ENCODE data around the gene FOXJ1.

Gene FOXJ1

DNA sequence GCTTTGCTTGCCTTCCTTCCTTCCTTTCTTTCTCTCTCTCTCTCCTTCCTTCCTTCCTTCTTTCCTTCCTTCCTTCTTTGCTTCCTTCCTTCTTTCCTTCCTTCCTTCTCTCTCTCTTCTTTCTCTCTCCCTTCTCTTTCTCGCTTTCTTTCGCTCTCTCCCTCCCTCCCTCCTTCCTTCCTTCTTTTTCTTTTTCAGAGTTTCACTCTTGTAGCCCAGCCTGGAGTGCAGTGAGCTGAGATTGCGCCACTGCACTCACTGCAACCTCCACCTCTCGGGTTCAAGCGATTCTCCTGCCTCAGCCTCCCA, 17.9 kb downstream of the FOXJ1 start:
- FAIRE-seq: no peak

DNA sequence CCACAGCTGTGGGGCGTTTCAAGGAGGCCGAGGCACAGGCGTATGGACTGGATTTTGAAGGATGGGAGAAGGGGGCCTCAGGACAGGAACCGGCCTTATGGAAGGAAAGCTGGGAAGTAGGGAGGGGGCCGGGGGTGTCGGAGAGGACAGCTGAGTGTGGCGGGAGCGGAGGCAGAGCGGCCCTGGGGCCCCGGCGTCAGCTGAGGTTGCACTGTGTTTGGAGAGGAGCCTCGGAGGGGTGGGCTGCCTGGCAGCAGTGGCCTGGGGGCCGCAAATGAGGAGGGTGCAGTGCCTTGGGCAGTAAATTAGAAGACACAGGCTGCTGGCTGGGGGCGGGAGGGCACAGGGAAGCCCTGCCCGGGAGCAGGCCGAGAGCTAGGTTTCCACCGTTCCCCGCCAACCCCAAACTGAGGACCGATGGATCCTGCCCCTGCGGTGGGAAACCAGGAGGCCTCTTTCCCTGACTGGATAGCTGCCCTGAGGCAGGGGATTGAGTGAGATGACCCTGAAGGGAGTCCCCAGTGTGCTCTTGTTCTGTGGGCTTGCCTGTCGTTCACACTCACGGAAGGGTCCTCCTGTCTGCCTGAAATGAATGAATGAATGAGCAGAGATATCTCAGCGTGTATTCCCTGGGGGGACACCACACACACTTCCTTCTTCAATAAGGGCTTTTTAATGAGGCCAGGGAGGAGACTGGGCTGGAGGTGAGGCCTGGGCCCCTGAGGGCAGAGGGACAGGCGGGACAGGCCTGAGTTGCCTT, 18.4 kb downstream of the FOXJ1 start:
- no peak for FAIRE-seq

DNA sequence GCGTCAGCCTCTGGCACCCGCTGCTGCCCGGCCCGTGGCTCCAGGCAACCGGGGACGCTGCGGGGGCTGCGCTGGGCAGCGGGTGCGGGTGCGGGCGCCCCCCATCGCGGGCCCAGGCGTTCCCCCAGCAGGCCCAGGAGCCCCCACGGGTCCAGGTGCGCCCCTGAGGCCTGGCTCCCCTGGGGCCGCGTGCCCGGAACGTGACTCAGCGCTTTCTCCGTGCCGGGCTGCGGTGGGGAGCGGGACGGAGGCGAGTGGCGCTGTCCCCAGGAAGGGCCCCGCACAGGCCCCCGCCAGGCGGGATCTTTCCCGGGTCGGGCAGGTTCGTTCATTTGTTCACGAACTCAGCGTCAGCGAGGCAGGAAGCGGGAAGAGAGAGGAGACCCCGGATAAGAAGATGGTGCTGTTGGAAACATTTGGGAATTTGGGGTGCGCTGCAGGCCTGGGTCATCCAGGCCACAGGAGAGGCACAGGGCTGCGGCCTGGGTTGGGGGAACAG, 19.1 kb downstream of the FOXJ1 start:
- FAIRE-seq: no peak

DNA sequence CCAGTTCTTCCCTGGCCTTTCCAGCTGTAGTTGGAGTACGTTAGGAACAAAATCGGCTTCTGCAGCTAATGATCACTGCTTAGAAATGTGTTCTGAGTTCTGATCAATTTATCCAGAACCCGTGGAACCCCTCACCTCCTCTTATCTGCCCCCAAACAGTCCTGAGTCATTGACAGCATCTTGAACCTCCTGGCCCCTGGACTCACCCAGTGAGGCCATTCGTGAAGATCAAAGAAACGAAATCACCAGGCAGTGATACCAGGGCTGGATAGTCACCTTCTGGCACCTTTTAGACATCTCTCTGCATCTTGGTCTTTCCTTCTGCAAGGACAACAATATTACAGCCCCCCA, 20.4 kb downstream of the FOXJ1 start:
- no peak for FAIRE-seq

DNA sequence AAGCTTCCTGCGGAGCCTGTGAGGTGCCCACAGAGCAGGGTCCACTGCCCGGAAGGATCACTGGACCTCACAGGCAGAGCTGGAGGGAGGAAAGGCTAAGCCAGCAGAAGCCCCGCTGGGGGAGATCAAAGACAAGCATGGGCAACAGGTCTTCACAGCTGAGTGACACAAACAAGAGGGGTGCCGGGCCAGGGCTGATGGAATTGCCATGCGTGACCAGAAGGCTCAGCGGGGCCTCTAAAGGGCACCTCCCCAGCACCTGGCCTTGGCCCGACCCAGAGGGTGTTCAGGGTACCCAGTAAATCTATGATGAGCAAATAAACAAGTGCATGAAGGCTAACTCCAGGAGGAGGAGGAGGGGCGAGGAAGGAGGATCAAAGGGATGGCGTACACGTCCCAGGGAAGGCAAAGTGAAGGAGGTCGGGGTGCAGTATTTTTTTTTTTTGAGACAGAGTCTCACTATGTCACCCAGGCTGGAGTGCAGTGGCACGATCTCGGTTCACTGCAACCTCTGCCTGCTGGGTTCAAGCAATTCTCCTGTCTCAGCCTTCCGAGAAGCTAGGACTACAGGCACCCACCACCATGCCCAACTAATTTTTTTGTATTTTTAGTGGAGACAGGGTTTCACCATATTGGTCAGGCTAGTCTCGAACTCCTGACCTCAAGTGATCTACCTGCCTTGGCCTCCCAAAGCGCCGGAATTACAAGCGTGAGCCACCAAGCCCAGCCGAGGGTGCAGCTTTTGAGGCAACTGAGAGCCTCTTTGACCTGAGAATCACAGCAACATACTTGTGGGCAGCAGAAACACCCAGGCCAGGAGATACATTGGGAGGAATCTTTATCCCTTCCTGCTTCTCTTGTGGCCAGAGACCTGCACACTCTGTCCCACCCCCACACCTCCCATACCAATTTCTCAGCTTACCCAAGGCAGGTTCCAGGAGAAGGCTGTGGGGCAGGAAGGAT, 21.4 kb downstream of the FOXJ1 start:
- no peak for FAIRE-seq

DNA sequence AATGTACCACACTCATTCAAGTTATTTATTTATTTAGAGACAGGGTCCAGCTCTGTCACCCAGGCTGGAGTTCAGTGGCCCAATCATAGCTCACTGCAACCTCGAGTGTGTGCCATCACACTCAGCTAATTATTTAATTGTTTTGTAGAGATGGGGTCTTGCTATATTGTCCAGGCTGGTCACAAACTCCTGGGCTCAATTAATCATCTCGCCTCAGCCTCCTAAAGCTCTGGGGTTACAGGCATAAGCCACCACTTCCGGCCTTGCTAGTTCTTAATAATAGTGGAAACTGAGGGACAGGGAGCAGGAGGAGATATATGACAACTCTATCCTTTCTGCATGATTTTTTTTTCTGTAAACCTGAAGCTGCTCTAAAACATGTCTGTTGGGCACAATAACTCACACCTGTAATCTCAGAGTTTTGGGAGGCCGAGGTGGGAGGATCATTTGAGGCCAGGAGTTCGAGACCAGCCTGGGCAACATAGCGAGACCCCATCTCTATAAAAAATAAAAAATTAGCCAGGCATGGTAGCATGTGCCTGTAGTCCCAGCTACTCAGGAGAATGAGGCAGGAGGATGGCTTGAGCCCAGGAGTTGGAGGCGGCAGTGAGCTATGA, 25.8 kb downstream of the FOXJ1 start:
- no peak for FAIRE-seq

DNA sequence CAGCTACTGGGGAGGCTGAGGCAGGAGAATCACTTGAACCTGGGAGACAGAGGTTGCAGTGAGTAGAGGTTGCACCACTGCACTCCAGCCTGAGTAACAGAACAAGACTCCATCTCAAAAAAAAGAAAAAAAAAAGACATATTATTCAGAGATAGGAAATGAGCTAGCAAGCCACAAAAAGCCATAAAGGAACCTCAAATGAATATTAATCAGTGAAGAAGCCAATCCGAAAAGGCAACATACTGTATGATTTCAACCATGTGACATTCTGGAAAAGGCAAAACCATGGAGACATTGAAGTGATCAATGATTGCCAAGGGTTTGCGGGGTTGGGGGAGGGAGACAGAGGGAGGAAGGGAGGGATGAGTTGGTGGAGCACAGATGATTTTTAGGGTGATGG, 29.1 kb downstream of the FOXJ1 start:
- FAIRE-seq: no peak

DNA sequence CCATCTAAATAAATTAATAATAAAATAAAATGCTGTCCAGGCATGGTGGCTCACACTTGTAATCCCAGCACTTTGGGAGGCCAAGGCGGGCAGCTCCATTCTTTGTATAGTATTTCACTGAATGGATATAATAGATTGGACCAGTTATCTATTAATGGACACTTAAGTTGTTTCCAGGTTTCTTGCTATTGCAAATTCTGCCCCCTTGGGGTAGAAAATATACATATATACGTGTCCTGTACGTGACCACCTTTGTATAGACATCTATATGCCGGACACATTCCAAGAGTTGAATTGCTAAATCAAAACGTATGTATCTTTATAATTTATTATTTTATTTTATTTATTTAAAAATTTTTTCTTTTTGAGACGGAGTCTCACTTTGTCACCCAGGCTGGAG, 33.5 kb downstream of the FOXJ1 start:
- FAIRE-seq: no peak

DNA sequence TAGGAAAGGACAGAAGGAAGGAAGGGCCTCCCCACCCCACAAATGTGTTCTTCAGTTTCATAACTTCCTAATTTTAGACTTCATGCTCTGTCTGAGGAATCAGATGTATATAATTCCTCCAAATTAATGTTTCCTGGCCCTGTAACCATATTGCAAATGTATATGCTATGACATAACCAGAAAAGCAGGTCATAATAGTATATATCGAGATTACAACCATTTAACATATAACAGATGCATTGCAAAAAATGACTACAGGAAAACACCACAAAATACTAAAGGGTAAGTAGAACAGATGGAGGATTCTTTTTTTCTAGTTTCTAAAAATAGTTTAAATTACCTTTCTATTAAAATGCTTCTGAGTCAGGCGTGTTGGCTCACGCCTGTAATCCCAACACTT, 34.3 kb downstream of the FOXJ1 start:
- FAIRE-seq: no peak

DNA sequence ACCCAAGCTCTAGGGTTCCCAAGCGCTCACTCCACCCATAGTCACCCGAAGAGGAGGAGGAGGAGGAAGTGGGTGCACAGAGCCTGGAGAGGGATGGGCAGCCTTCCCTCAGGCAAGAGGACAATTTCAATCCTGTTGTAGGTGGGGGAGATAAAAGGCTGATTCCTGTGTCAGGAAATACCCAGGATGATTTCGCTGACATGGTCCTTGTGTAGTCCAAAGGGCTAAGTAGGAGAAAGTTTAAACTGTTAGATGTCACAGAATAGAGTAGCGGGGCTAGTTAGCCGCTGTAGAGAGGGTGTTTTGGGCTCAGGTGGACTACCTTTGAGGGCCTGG, 36.2 kb downstream of the FOXJ1 start:
- FAIRE-seq: no peak

DNA sequence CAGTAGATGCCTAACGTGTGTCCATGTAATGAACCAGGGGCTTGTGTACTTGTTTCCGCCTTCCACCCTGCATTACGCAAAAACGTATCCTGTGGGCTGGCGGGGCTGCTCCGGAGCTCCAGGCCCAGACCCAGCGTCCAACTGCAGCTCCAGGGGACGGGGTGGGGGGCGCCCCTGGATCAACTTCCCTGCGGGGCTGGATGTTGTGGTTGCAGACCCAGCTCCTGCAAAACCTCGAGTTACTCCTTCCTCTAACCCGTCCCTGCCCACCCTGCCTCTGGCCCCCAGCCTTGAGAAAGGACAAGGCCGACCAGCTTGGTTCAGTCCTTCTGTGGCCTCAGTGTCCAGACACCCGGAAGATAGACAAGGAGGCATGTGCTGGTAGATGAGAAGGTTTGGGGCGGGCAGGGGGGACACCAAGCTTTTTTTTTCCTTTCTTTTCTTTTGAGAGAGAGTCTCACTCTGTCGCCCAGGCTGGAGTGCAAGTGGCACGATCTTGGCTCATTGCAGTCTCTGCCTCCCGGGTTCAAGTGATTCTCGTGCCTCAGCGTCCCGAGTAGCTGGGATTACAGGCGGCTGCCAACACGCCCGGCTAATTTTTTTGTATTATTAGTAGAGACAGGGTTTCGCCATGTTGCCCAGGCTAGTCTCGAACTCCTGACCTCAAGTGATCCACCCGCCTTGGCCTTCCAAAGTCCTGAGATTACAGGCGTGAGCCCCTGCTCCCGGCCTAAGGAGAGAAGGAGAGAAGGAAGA, 36.7 kb downstream of the FOXJ1 start:
- FAIRE-seq: no peak

DNA sequence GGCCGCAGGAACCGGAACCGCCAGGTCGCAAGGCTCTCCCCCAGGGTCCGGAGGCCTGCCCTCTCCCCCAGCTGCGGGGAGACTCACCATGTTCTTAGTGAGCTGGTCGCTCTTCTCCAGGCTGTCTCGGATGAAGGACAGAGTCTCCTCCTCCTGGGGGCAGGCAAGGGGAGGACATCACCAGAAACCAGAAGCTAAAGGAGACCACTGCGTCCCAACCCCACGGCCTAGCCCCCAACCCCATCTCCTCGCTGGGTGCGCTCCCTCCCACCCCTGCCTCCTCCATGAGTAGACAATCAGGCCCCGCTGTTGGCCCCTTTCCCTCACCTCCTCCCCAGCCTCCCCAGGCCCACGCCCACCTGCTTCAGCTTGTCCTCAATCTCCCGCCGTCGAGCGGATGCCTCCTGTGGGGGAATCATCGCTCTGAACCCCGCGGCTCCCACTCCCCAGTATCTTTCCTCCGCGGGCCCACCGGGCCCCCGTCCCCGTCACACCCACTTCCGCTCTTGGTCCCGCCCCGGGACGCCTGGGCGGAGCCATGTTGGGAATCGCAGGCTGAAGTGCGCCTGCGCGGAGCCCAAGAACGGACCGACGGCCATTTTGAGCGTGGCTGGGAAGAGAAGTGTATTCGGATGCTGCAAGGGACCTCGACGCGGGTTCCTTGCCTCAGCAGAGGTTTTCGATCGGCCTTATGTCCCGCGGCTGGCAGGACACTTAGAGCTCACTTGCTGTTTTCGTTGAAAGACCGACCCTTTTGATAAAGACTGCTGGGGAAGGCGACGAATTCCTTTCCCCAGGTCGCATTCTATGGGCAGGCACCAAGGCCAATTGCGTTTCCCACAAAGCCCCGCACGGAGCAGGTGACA, 37.5 kb downstream of the FOXJ1 start, which contains the start of gene EXOC7:
EXOC7 (minus strand) TSS at position 514 of the 866 bp plus-strand sequence; CDS start at position 419, 95 bp downstream.
- no peak for FAIRE-seq

DNA sequence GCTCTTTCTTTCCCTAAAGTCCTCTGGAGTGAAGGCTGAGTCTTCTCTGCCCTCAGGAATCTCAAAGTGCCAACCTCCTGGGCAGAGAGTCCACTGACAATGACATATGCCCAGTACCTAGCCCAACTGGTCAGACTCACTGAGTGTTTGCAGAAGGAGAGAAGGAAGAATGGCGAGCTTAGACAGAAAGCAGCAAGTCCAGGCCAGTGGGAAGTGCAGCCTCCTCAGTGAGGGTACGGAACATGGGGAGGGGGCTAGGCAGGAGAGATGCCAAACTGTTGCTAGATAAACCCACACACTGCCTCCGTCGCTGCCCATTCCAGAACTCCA, 38.1 kb downstream of the FOXJ1 start:
- no peak for FAIRE-seq

DNA sequence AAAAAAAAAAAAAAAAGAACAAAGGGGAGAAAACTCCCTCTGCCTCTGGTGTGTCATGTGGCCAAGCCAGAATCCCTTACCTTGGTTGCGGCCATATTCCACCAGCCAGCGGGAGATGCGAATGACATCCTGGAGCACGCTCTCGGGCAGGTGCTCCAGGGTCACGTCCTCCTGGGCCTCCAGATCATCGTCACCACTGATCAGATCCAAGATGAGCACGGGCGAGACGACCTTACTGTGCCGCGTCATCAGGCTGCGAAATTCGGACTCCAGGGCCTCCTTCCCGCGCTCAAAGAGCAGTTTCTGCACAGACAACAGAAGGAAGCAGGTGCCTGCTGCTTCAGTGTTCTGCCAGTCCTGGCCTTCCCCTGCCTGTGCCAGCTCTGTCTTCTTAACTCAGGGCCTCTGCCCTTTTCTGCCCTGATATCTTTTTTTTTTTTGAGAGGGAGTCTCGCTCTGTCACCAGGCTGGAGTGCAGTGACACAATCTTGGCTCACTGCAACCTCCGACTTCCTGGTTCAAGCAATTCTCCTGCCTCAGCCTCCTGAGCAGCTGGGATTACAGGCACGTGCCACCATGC, 43.2 kb downstream of the FOXJ1 start:
- FAIRE-seq: no peak

DNA sequence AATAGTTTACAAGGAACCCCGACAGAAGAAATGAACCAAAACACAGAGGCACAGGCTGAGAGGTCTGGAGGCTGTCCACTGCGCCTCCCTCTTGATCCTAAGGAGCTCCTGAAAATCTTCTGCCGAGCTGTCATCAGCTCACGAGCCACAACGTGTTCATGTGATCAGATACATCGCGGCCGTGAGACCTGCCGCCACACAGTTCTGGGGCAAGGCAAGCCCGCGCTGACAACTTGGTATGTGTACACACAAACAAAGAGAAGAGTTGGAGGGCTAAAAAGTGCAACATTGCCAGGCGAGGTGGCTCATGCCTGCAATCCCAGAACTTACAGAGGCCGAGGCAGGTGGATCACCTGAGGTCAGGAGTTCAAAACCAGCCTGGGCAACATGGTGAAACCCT, 45.1 kb downstream of the FOXJ1 start:
- FAIRE-seq: no peak

DNA sequence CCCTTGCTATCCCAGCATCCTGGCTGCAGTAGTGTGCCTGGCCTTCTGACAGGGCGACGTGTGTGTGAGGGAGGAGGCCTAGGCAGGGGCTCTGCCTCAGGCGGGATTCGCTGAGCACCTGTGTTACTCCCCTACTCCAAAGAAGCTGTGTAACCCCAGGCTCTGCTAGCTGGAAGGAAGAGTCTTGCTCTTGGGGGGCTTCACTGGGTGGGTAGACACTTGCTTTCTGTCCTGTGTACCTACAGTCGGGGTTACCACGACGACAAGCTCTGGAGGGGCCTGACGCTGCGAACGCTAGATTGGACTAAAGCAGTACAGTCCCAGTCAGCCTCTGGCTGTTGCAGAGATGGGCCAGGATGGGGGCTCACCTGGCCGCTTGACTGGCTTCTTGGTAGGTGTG, 47.0 kb downstream of the FOXJ1 start:
- no peak for FAIRE-seq

DNA sequence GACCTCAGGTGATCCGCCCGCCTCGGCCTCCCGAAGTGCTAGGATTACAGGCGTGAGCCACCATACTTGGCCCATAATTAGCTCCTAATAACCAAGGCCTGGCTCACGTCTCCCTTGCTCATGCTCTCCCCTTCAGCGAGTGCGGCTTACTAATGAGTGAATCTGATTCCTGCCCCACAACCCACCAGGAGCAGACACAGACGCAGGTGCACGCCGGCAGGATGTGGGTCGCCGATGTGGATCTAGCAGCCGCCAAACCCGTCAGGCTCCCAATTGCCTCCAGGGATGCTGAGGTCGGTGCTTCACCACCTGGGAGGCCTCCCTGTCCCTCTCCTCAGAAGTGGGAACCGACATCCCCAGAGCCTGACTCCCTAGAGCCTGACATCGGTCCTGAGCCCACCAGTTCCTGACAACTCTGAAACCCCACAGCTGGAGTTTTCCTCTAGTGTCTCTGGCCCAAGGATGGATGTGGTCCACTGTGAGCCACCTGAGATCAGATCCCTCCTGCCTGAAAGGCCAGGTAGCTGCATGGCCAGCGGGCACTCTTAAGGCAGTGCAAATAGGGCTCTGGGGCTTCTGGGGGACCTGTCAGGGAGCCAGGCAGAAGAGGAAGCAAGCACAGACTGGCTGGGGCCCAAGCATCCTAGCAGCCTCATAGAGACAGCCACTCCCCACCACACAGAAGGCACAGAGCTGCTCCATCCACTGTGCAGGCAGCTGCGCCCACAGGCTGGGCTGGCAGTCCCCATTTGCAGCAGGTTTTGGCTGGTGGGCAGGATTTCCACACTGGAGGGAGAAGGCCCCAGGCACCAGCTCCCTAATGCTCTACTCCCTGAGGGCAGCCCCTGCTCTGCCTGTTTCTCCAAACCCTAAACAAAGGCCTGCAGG, 48.3 kb downstream of the FOXJ1 start:
- FAIRE-seq: no peak

DNA sequence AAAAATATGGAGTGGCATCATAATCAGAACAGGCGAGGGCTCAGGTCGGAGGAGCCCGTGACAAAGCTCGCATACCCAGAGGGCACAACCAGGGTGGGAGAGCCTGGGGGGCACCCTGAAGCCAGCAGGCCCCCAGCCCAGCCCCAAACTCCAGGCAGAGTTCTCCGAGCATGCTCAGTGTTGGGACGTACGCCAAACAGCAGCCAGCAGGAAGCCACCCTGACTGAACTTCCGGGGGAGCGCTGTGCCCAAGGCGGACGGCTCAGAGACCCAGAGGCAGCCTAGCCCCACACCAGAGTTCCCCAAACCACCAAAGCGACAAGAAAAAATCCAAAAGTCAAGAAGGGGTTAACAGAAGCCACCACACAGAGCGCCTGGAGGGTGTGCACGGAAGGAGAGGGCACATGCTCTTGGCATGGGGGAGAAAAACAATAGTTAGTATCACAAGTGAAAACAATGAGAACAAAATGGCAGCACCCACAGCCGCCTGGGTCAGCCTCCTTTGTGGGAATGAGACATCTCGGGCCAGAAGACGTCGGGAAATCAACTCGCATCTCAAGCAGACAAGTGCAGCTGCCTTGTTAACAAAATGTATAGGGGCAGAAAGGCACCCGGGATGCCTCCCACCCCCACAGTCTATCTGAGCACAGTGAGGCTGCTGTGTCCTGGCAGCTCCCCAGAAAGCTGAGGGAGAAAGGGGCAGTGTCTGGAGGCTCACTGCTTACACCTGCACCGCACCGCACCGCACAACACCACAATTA, 49.3 kb downstream of the FOXJ1 start:
- FAIRE-seq: no peak

DNA sequence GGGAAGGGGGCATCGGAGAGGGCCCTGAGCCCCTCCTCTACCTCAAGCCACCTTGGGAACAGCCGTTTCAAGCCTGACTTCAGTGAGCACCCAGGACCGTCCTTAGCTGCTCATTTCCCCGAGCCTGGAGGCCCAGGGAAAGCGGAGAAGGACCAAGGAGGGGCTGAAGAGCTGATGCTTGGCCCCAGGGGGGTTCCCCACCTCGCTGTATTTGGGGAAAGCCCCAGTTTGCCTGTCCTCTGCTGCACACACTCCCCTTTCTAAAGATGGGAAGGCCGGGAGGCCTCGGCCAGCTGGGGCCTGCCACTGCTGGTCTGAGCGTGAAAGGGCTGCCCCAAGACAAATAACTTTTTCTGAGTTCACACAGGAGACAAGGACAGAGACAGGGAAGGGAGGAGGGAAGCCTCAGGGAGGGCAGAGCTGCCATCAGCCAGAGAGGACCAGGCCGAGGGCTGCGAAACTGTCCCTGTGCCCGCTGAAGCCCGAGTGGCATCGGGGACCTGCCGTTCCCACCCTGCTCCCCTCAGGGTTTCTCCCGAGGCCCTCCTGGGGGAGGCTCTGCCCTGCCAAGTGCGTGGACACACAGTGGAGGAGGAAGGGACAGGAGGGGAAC, 50.4 kb downstream of the FOXJ1 start:
- no peak for FAIRE-seq

Data from islet of Langerhans (tissue), 1 donor.